Endodermal cell (in vitro differentiated cells): ENCODE data around the gene NPAS3. TPM values are rescaled to one million over a fixed set of nuclear protein-coding genes. Genes with fewer than 3 reads are reported as not detected.

Experiments used
- DNase-seq: peaks from one replicate; pipeline ENCODE4 v3.0.0-alpha.2; 2017
- H3K27ac ChIP-seq: 2 replicates; pipeline ENCODE4 v1.5.1; 2013; ENCODE audit warnings: mild to moderate bottlenecking, low read depth, low read length, moderate library complexity
- H3K27me3 ChIP-seq: 2 replicates; pipeline ENCODE4 v1.6.1; 2013; ENCODE audit warnings: mild to moderate bottlenecking, low read length, moderate library complexity; ENCODE audit not compliant: insufficient read depth, control insufficient read depth, poor library complexity, severe bottlenecking
- H3K36me3 ChIP-seq: 2 replicates; pipeline ENCODE4 v1.7.0; 2013; ENCODE audit warnings: mild to moderate bottlenecking, low read length, moderate library complexity; ENCODE audit not compliant: control insufficient read depth, insufficient read depth
- H3K4me1 ChIP-seq: one replicate; pipeline ENCODE4 v1.7.0; 2013; ENCODE audit warnings: low read length; ENCODE audit not compliant: control insufficient read depth, insufficient read depth
- H3K4me3 ChIP-seq: 2 replicates; pipeline ENCODE4 v1.5.1; 2013; ENCODE audit warnings: mild to moderate bottlenecking, low read length, moderate library complexity
- H3K9ac ChIP-seq: 2 replicates; pipeline ENCODE4 v1.6.1; 2013; ENCODE audit warnings: mild to moderate bottlenecking, low read length, moderate library complexity; ENCODE audit not compliant: poor library complexity, severe bottlenecking; ENCODE audit errors: extremely low read depth
- H3K9me3 ChIP-seq: 2 replicates; pipeline ENCODE4 v1.6.1; 2013; ENCODE audit warnings: mild to moderate bottlenecking, low read length, moderate library complexity; ENCODE audit not compliant: control insufficient read depth
- H3K27ac Mint-ChIP-seq: 2 replicates; pipeline ENCODE4 v1.8.0; 2020; ENCODE audit warnings: mixed read lengths
- H3K27me3 Mint-ChIP-seq: 2 replicates; pipeline ENCODE4 v1.8.0; 2021; ENCODE audit warnings: mild to moderate bottlenecking, mixed read lengths; ENCODE audit not compliant: insufficient read depth
- H3K36me3 Mint-ChIP-seq: 2 replicates; pipeline ENCODE4 v1.8.0; 2020; ENCODE audit warnings: low read depth, mixed read lengths
- H3K4me1 Mint-ChIP-seq: 2 replicates; pipeline ENCODE4 v1.8.0; 2020; ENCODE audit warnings: mixed read lengths
- H3K4me3 Mint-ChIP-seq: 2 replicates; pipeline ENCODE4 v1.8.0; 2020; ENCODE audit warnings: mild to moderate bottlenecking, moderate library complexity, mixed read lengths
- H3K9me3 Mint-ChIP-seq: 2 replicates; pipeline ENCODE4 v1.8.0; 2020; ENCODE audit warnings: mild to moderate bottlenecking, mixed read lengths
- CTCF ChIP-seq: fragments of 200-600 bp; sonication (generic); conservative IDR thresholded peaks from 2 replicates; pipeline ENCODE4 v1.5.0; 2021; ENCODE audit warnings: antibody characterized with exemption, mild to moderate bottlenecking
- WGBS, 2 experiments: methylation state at CpG; one replicate each; pipeline versions ENCODE4 v1.1.5 to v1.1.7; 2013; ENCODE audit warnings: missing lambda C conversion rate in 2 of 2, mixed read lengths in 1 of 2; ENCODE audit not compliant: insufficient coverage in 1 of 2, insufficient read length in 1 of 2; 5-methylcytosine and 5-hydroxymethylcytosine counted together
- total RNA-seq, 2 donors: library from RNA; stranded (reverse); fragmentation: NEBNext Ultra II Directional in 1 of 2; extraction: Animal tissue kit (Norgen Biotek cat#: 25700) in 1 of 2; gene quantifications; 2 replicates in 1 of 2; 3 replicates in 1 of 2; pipeline ENCODE4 v1.2.1, GENCODE V29; 2021

NPAS3 gene
- total RNA-seq, 2 donors from 2014 or later: 1.4 to 1.6 TPM

- no peaks in the 10 kb centered on the region for H3K36me3 Mint-ChIP-seq
- Histone ChIP-seq H3K27me3 (no peaks in the 10 kb centered on the region), H3K27ac (no peak overlapping the region), H3K4me1 (no peaks in the 10 kb centered on the region), H3K4me3 (no peak overlapping the region), H3K36me3 (no peaks in the 10 kb centered on the region), H3K9ac (no peak overlapping the region), H3K9me3 (peaks cover 4% of the 10 kb centered on the region)
- no peak for DNase-seq
- H3K27me3 Mint-ChIP-seq: no peaks in the 10 kb centered on the region
- H3K4me1 Mint-ChIP-seq: peaks cover 5% of the 10 kb centered on the region
- H3K4me3 Mint-ChIP-seq: no peak overlapping the region
- no peak overlapping the region for H3K27ac Mint-ChIP-seq
- peaks cover 4% of the 10 kb centered on the region for H3K9me3 Mint-ChIP-seq
- no peak for TF ChIP-seq CTCF
These were observed 473.8 kb downstream of the NPAS3 start for GRCh38 chr14:33412450-33412849.

GRCh38 chr14:33413381-33413780, 474.7 kb downstream of the NPAS3 start:
- no peaks in the 10 kb centered on the region for H3K4me1 ChIP-seq
- TF ChIP-seq CTCF: no peak
- Mint-ChIP-seq H3K9me3 (no peaks in the 10 kb centered on the region), H3K4me3 (no peak overlapping the region), H3K27ac (no peak overlapping the region), H3K36me3 (no peaks in the 10 kb centered on the region), H3K4me1 (peaks cover 5% of the 10 kb centered on the region), H3K27me3 (no peaks in the 10 kb centered on the region)
- H3K4me3 ChIP-seq: no peak overlapping the region
- H3K27me3 ChIP-seq: no peaks in the 10 kb centered on the region
- H3K9ac ChIP-seq: no peak overlapping the region
- H3K36me3 ChIP-seq: no peaks in the 10 kb centered on the region
- no peaks in the 10 kb centered on the region for H3K9me3 ChIP-seq
- WGBS, 2 experiments: 95 to 100% methylated on average over 3 to 5 of the region's 5 CpGs
- no peak for DNase-seq
- H3K27ac ChIP-seq: no peak overlapping the region

- Histone ChIP-seq H3K9me3 (no peaks in the 10 kb centered on the region), H3K4me3 (no peak overlapping the region), H3K4me1 (no peaks in the 10 kb centered on the region), H3K27ac (no peak overlapping the region), H3K36me3 (no peaks in the 10 kb centered on the region), H3K27me3 (no peaks in the 10 kb centered on the region), H3K9ac (no peak overlapping the region)
- no peaks in the 10 kb centered on the region for H3K27me3 Mint-ChIP-seq
- peaks cover 5% of the 10 kb centered on the region for H3K4me1 Mint-ChIP-seq
- H3K36me3 Mint-ChIP-seq: no peaks in the 10 kb centered on the region
- H3K27ac Mint-ChIP-seq: no peak overlapping the region
- no peak for TF ChIP-seq CTCF
- no peak overlapping the region for H3K4me3 Mint-ChIP-seq
- no peaks in the 10 kb centered on the region for H3K9me3 Mint-ChIP-seq
- no peak for DNase-seq
- WGBS, 2 experiments: 88 to 100% methylated on average over 1 to 2 of the region's 3 CpGs
These were observed 475.4 kb downstream of the NPAS3 start for GRCh38 chr14:33414041-33414440.
